Endodermal cell (in vitro differentiated cells): ENCODE measurements around the gene APAF1. TPM values are rescaled to one million over a fixed set of nuclear protein-coding genes. Genes with fewer than 3 reads are reported as not detected.

Source experiments
- DNase-seq: peaks from one replicate; pipeline ENCODE4 v3.0.0-alpha.2; 2017
- H3K27ac ChIP-seq: 2 replicates; pipeline ENCODE4 v1.5.1; 2013; ENCODE audit warnings: mild to moderate bottlenecking, low read depth, low read length, moderate library complexity
- H3K27me3 ChIP-seq: 2 replicates; pipeline ENCODE4 v1.6.1; 2013; ENCODE audit warnings: mild to moderate bottlenecking, low read length, moderate library complexity; ENCODE audit not compliant: insufficient read depth, control insufficient read depth, poor library complexity, severe bottlenecking
- H3K36me3 ChIP-seq: 2 replicates; pipeline ENCODE4 v1.7.0; 2013; ENCODE audit warnings: mild to moderate bottlenecking, low read length, moderate library complexity; ENCODE audit not compliant: control insufficient read depth, insufficient read depth
- H3K4me1 ChIP-seq: one replicate; pipeline ENCODE4 v1.7.0; 2013; ENCODE audit warnings: low read length; ENCODE audit not compliant: control insufficient read depth, insufficient read depth
- H3K4me3 ChIP-seq: 2 replicates; pipeline ENCODE4 v1.5.1; 2013; ENCODE audit warnings: mild to moderate bottlenecking, low read length, moderate library complexity
- H3K9ac ChIP-seq: 2 replicates; pipeline ENCODE4 v1.6.1; 2013; ENCODE audit warnings: mild to moderate bottlenecking, low read length, moderate library complexity; ENCODE audit not compliant: poor library complexity, severe bottlenecking; ENCODE audit errors: extremely low read depth
- H3K9me3 ChIP-seq: 2 replicates; pipeline ENCODE4 v1.6.1; 2013; ENCODE audit warnings: mild to moderate bottlenecking, low read length, moderate library complexity; ENCODE audit not compliant: control insufficient read depth
- H3K27ac Mint-ChIP-seq: 2 replicates; pipeline ENCODE4 v1.8.0; 2020; ENCODE audit warnings: mixed read lengths
- H3K27me3 Mint-ChIP-seq: 2 replicates; pipeline ENCODE4 v1.8.0; 2021; ENCODE audit warnings: mild to moderate bottlenecking, mixed read lengths; ENCODE audit not compliant: insufficient read depth
- H3K36me3 Mint-ChIP-seq: 2 replicates; pipeline ENCODE4 v1.8.0; 2020; ENCODE audit warnings: low read depth, mixed read lengths
- H3K4me1 Mint-ChIP-seq: 2 replicates; pipeline ENCODE4 v1.8.0; 2020; ENCODE audit warnings: mixed read lengths
- H3K4me3 Mint-ChIP-seq: 2 replicates; pipeline ENCODE4 v1.8.0; 2020; ENCODE audit warnings: mild to moderate bottlenecking, moderate library complexity, mixed read lengths
- H3K9me3 Mint-ChIP-seq: 2 replicates; pipeline ENCODE4 v1.8.0; 2020; ENCODE audit warnings: mild to moderate bottlenecking, mixed read lengths
- WGBS, 2 experiments: methylation state at CpG; one replicate each; pipeline versions ENCODE4 v1.1.5 to v1.1.7; 2013; ENCODE audit warnings: missing lambda C conversion rate in 2 of 2, mixed read lengths in 1 of 2; ENCODE audit not compliant: insufficient coverage in 1 of 2, insufficient read length in 1 of 2; 5-methylcytosine and 5-hydroxymethylcytosine counted together
- total RNA-seq, 2 donors: library from RNA; stranded (reverse); fragmentation: NEBNext Ultra II Directional in 1 of 2; extraction: Animal tissue kit (Norgen Biotek cat#: 25700) in 1 of 2; gene quantifications; 2 replicates in 1 of 2; 3 replicates in 1 of 2; pipeline ENCODE4 v1.2.1, GENCODE V29; 2021
- TF ChIP-seq, protein P1 (sequence below): fragments of 200-600 bp; sonication (generic); conservative IDR thresholded peaks from 2 replicates; pipeline ENCODE4 v1.5.0; 2021; ENCODE audit warnings: antibody characterized with exemption, mild to moderate bottlenecking

APAF1 gene
- total RNA-seq, 2 donors from 2014 or later, result 23.8 to 32.4 TPM

DNA sequence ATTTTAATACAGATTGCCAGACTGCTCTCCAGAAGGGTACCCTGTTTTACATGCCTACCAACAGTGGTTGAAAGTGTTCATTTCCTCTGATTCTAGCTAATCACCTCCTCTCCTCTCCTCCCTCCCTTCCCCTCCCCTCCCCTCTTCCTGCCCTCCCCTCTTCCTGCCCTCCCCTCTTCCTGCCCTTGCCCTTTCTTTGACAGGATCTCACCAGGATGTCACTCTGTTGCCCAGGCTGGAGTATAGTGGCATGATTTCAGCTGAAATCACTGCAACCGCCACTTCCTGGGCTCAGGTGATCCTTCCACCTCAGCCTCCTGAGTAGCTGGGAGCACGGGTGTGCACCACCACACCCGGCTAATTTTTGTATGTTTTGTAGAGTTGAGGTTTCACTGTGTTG is 24.7 kb downstream of the APAF1 start:
- H3K27me3 ChIP-seq, result no peaks in the 10 kb centered on the region
- no peak overlapping the region for H3K27ac ChIP-seq
- Mint-ChIP-seq H3K36me3 (peaks cover 48% of the 10 kb centered on the region), H3K4me3 (no peak overlapping the region), H3K9me3 (no peaks in the 10 kb centered on the region), H3K27me3 (no peaks in the 10 kb centered on the region), H3K4me1 (no peaks in the 10 kb centered on the region), H3K27ac (no peak overlapping the region)
- no peaks in the 10 kb centered on the region for H3K9me3 ChIP-seq
- TF ChIP-seq, protein P1, sequence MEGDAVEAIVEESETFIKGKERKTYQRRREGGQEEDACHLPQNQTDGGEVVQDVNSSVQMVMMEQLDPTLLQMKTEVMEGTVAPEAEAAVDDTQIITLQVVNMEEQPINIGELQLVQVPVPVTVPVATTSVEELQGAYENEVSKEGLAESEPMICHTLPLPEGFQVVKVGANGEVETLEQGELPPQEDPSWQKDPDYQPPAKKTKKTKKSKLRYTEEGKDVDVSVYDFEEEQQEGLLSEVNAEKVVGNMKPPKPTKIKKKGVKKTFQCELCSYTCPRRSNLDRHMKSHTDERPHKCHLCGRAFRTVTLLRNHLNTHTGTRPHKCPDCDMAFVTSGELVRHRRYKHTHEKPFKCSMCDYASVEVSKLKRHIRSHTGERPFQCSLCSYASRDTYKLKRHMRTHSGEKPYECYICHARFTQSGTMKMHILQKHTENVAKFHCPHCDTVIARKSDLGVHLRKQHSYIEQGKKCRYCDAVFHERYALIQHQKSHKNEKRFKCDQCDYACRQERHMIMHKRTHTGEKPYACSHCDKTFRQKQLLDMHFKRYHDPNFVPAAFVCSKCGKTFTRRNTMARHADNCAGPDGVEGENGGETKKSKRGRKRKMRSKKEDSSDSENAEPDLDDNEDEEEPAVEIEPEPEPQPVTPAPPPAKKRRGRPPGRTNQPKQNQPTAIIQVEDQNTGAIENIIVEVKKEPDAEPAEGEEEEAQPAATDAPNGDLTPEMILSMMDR, result no peak
- DNase-seq, result no peak
- WGBS, 2 experiments, result 93 to 94% methylated on average over 3 of the region's 3 CpGs
- no peaks in the 10 kb centered on the region for H3K4me1 ChIP-seq
- peaks cover 78% of the 10 kb centered on the region for H3K36me3 ChIP-seq
- no peak overlapping the region for H3K4me3 ChIP-seq
- H3K9ac ChIP-seq, result no peak overlapping the region

DNA sequence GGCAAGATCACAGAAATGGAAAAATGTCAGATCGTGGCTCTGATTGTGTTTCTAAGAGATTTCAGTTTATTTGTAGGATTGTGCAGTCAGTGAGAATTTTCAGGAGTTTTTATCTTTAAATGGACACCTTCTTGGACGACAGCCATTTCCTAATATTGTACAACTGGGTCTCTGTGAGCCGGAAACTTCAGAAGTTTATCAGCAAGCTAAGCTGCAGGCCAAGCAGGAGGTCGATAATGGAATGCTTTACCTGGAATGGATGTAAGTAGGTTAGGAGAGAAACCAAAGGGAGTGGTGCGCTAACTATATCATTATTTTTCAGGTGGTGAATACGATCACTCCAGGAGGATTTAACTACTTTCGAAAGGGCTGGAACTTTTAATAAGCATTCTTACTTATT is 26.4 kb downstream of the APAF1 start:
- Histone ChIP-seq H3K36me3 (peaks cover 74% of the 10 kb centered on the region), H3K27me3 (no peaks in the 10 kb centered on the region), H3K9ac (no peak overlapping the region), H3K9me3 (no peaks in the 10 kb centered on the region), H3K27ac (no peak overlapping the region), H3K4me3 (no peak overlapping the region), H3K4me1 (no peaks in the 10 kb centered on the region)
- TF ChIP-seq, protein P1, result no peak
- Mint-ChIP-seq H3K27me3 (no peaks in the 10 kb centered on the region), H3K36me3 (peaks cover 44% of the 10 kb centered on the region), H3K27ac (no peak overlapping the region), H3K4me1 (no peaks in the 10 kb centered on the region), H3K4me3 (no peak overlapping the region), H3K9me3 (no peaks in the 10 kb centered on the region)
- DNase-seq, result no peak
- WGBS, 2 experiments, result 93 to 97% methylated on average over 7 of the region's 7 CpGs

DNA sequence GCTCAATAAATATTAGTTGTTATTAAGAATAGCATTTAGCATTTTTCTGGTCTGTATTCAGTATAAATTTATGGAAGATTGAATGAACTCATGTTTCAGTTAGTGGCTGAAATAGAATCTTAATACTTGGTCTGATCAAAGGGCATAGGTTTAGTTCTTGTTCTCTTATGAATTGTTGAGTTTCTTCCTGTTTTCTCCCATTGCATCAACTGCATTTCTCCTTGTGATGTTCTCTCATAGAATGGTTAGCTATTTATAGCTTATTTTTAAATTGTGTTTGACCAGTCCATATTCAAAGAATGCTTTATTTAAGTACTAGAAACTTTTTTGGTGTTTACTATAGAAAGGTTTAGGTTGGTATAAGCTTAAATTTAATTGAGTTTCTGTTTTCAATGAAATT is 29.8 kb downstream of the APAF1 start:
- Histone ChIP-seq H3K27me3 (no peaks in the 10 kb centered on the region), H3K9ac (no peak overlapping the region), H3K4me3 (no peak overlapping the region), H3K36me3 (peaks cover 68% of the 10 kb centered on the region), H3K27ac (no peak overlapping the region), H3K9me3 (no peaks in the 10 kb centered on the region), H3K4me1 (no peaks in the 10 kb centered on the region)
- Mint-ChIP-seq H3K4me3 (no peak overlapping the region), H3K27me3 (no peaks in the 10 kb centered on the region), H3K4me1 (no peaks in the 10 kb centered on the region), H3K9me3 (no peaks in the 10 kb centered on the region), H3K27ac (no peak overlapping the region), H3K36me3 (peaks cover 30% of the 10 kb centered on the region)
- DNase-seq, result no peak
- TF ChIP-seq, protein P1, result no peak
